H9 (cell line): ENCODE results near the gene ARHGEF7. TPM values are rescaled to one million over a fixed set of nuclear protein-coding genes. Genes with fewer than 3 reads are reported as not detected.

Experiments
- DNase-seq: peaks from one replicate; pipeline ENCODE4 v3.0.0-alpha.2; 2017
- H2AFZ ChIP-seq: one replicate; pipeline ENCODE4 v1.6.1; 2013; ENCODE audit warnings: mild to moderate bottlenecking, low read length, control low read depth, moderate library complexity
- H2AK5ac ChIP-seq: 2 replicates; pipeline ENCODE4 v1.6.1; 2013; ENCODE audit warnings: low read length, control low read depth, mixed read lengths; ENCODE audit not compliant: insufficient read length
- H2BK120ac ChIP-seq: one replicate; pipeline ENCODE4 v1.6.1; 2013; ENCODE audit warnings: low read depth, mild to moderate bottlenecking, low read length, control low read depth, inconsistent platforms; ENCODE audit not compliant: poor library complexity, severe bottlenecking
- H2BK12ac ChIP-seq: 2 replicates; pipeline ENCODE4 v1.6.1; 2013; ENCODE audit warnings: low read length, control low read depth, mixed read lengths, low read depth; ENCODE audit not compliant: insufficient read length
- H2BK15ac ChIP-seq: 2 replicates; pipeline ENCODE4 v1.6.1; 2013; ENCODE audit warnings: low read depth, low read length, control low read depth
- H2BK20ac ChIP-seq: one replicate; pipeline ENCODE4 v1.6.1; 2013; ENCODE audit warnings: low read depth, mild to moderate bottlenecking, low read length, control low read depth, inconsistent platforms; ENCODE audit not compliant: poor library complexity, severe bottlenecking
- H2BK5ac ChIP-seq: 2 replicates; pipeline ENCODE4 v1.6.1; 2013; ENCODE audit warnings: low read length, control low read depth, mixed read lengths; ENCODE audit not compliant: insufficient read length
- H3K14ac ChIP-seq: 2 replicates; pipeline ENCODE4 v1.6.1; 2013; ENCODE audit warnings: low read length, control low read depth; ENCODE audit not compliant: insufficient read depth
- H3K18ac ChIP-seq: 2 replicates; pipeline ENCODE4 v1.6.1; 2013; ENCODE audit warnings: low read depth, mild to moderate bottlenecking, mixed read lengths, low read length, control low read depth; ENCODE audit not compliant: insufficient read length
- H3K23ac ChIP-seq: 2 replicates; pipeline ENCODE4 v1.6.1; 2013; ENCODE audit warnings: low read length, control low read depth, mixed read lengths, low read depth; ENCODE audit not compliant: insufficient read length
- H3K23me2 ChIP-seq: 2 replicates; pipeline ENCODE4 v1.6.1; 2013; ENCODE audit warnings: low read depth, mild to moderate bottlenecking, mixed read lengths, low read length, control low read depth; ENCODE audit not compliant: insufficient read length, poor library complexity, severe bottlenecking
- H3K27ac ChIP-seq: 2 replicates; pipeline ENCODE4 v1.5.1; 2013; ENCODE audit warnings: low read length, control low read depth, mixed read lengths, low read depth; ENCODE audit not compliant: insufficient read length
- H3K27me3 ChIP-seq: 2 replicates; pipeline ENCODE4 v1.6.1; 2013; ENCODE audit warnings: low read length, control low read depth, inconsistent platforms; ENCODE audit not compliant: insufficient read depth
- H3K4ac ChIP-seq: 2 replicates; pipeline ENCODE4 v1.6.1; 2013; ENCODE audit warnings: low read depth, mild to moderate bottlenecking, control low read depth, inconsistent platforms, low read length, moderate library complexity
- H3K4me1 ChIP-seq: 2 replicates; pipeline ENCODE4 v1.6.1; 2013; ENCODE audit warnings: low read length, control low read depth, inconsistent platforms; ENCODE audit not compliant: insufficient read depth
- H3K4me2 ChIP-seq: 2 replicates; pipeline ENCODE4 v1.6.1; 2013; ENCODE audit warnings: low read length, control low read depth, mixed read lengths; ENCODE audit not compliant: insufficient read length, insufficient read depth
- H3K56ac ChIP-seq: 2 replicates; pipeline ENCODE4 v1.6.1; 2013; ENCODE audit warnings: low read depth, mild to moderate bottlenecking, mixed read lengths, low read length, control low read depth; ENCODE audit not compliant: insufficient read length
- H3K79me1 ChIP-seq: 2 replicates; pipeline ENCODE4 v1.6.1; 2013; ENCODE audit warnings: low read depth, mild to moderate bottlenecking, moderate library complexity, low read length, control low read depth, inconsistent platforms; ENCODE audit not compliant: insufficient read depth, poor library complexity, severe bottlenecking
- H3K79me2 ChIP-seq: 2 replicates; pipeline ENCODE4 v1.6.1; 2013; ENCODE audit warnings: low read length, control low read depth, inconsistent platforms; ENCODE audit not compliant: insufficient read depth
- H3K9ac ChIP-seq: 2 replicates; pipeline ENCODE4 v1.6.1; 2013; ENCODE audit warnings: low read length, control low read depth, mixed read lengths; ENCODE audit not compliant: insufficient read length; ENCODE audit errors: extremely low read depth
- H3K9me3 ChIP-seq: one replicate; pipeline ENCODE4 v1.6.1; 2013; ENCODE audit warnings: low read depth, low read length, inconsistent platforms; ENCODE audit not compliant: control insufficient read depth
- H3T11ph ChIP-seq: one replicate; pipeline ENCODE4 v1.6.1; 2013; ENCODE audit warnings: mild to moderate bottlenecking, low read length, control low read depth, inconsistent platforms
- H4K20me1 ChIP-seq: one replicate; pipeline ENCODE4 v1.6.1; 2013; ENCODE audit not compliant: control insufficient read depth, insufficient read length, insufficient read depth
- H4K5ac ChIP-seq: 2 replicates; pipeline ENCODE4 v1.6.1; 2013; ENCODE audit warnings: low read depth, mild to moderate bottlenecking, mixed read lengths, low read length, control low read depth; ENCODE audit not compliant: insufficient read length
- H4K8ac ChIP-seq: replicated peaks from 2 replicates; pipeline ENCODE4 v1.6.1; 2013; ENCODE audit warnings: low read length, control low read depth, mixed read lengths, low read depth; ENCODE audit not compliant: insufficient read length
- H4K91ac ChIP-seq: 2 replicates; pipeline ENCODE4 v1.6.1; 2013; ENCODE audit warnings: low read depth, mild to moderate bottlenecking, moderate library complexity, mixed read lengths, low read length, control low read depth; ENCODE audit not compliant: insufficient read length
- H3K27ac Mint-ChIP-seq, 3 experiments: 2 replicates in 2 of 3; 3 replicates in 1 of 3; pipeline ENCODE4 v1.8.0; 2020 to 2021; ENCODE audit warnings: mixed read lengths in 3 of 3, mild to moderate bottlenecking in 1 of 3, moderate library complexity in 1 of 3
- H3K27me3 Mint-ChIP-seq: 2 replicates; pipeline ENCODE4 v1.8.0; 2021; ENCODE audit warnings: low read depth, mild to moderate bottlenecking, moderate library complexity, mixed read lengths
- H3K36me3 Mint-ChIP-seq, 3 experiments: 2 replicates in 2 of 3; 3 replicates in 1 of 3; pipeline ENCODE4 v1.8.0; 2020 to 2021; ENCODE audit warnings: low read depth in 3 of 3, mixed read lengths in 3 of 3; ENCODE audit not compliant: insufficient read depth in 1 of 3
- H3K4me1 Mint-ChIP-seq, 2 experiments: 2 replicates each; pipeline ENCODE4 v1.8.0; 2020; ENCODE audit warnings: mixed read lengths in 2 of 2
- H3K4me3 Mint-ChIP-seq, 2 experiments: 2 replicates in 1 of 2; 3 replicates in 1 of 2; pipeline ENCODE4 v1.8.0; 2020 to 2021; ENCODE audit warnings: mild to moderate bottlenecking in 2 of 2, mixed read lengths in 2 of 2, moderate library complexity in 1 of 2
- H3K9me3 Mint-ChIP-seq, 2 experiments: 2 replicates in 1 of 2; 3 replicates in 1 of 2; pipeline ENCODE4 v1.8.0; 2020; ENCODE audit warnings: mild to moderate bottlenecking in 2 of 2, mixed read lengths in 2 of 2, moderate library complexity in 1 of 2
- CTCF ChIP-seq: fragments of 200-600 bp; sonication (generic); conservative IDR thresholded peaks from 3 replicates; pipeline ENCODE4 v1.8.0; 2021; ENCODE audit warnings: antibody characterized with exemption, mild to moderate bottlenecking
- total RNA-seq: library from RNA; stranded (reverse); gene quantifications from 2 replicates; pipeline ENCODE4 v1.2.1, GENCODE V29; 2021

Gene ARHGEF7
- total RNA-seq, 1 experiment from 2014 or later, result 51.9 TPM

- no peak overlapping the region for H4K5ac ChIP-seq
- no peak overlapping the region for H2BK20ac ChIP-seq
- H3K79me1 ChIP-seq, result no peaks in the 10 kb centered on the region
- TF ChIP-seq CTCF, result no peak
- no peak overlapping the region for H3K4me3 Mint-ChIP-seq
- H3K27ac ChIP-seq, result no peak overlapping the region
- peaks cover 20 to 21% of the 10 kb centered on the region in 2 experiments for H3K4me1 Mint-ChIP-seq
- H3T11ph ChIP-seq, result no peak overlapping the region
- no peaks in the 10 kb centered on the region for H3K23me2 ChIP-seq
- H3K14ac ChIP-seq, result no peak overlapping the region
- H3K79me2 ChIP-seq, result no peaks in the 10 kb centered on the region
- no peak for DNase-seq
- H2BK5ac ChIP-seq, result no peak overlapping the region
- no peak overlapping the region for H3K18ac ChIP-seq
- no peaks in the 10 kb centered on the region for H3K4me1 ChIP-seq
- no peaks in the 10 kb centered on the region for H3K9me3 Mint-ChIP-seq
- H3K4me2 ChIP-seq, result no peak overlapping the region
- H3K27me3 Mint-ChIP-seq, result no peaks in the 10 kb centered on the region
- no peak overlapping the region for H3K27ac Mint-ChIP-seq
- no peak overlapping the region for H2BK120ac ChIP-seq
- no peak overlapping the region for H4K91ac ChIP-seq
- H3K23ac ChIP-seq, result no peak overlapping the region
- H2AK5ac ChIP-seq, result no peak overlapping the region
- H3K4ac ChIP-seq, result no peak overlapping the region
- no peaks in the 10 kb centered on the region for H4K20me1 ChIP-seq
- H3K9me3 ChIP-seq, result no peaks in the 10 kb centered on the region
- no peak overlapping the region for H4K8ac ChIP-seq
- H2BK15ac ChIP-seq, result no peak overlapping the region
- H3K9ac ChIP-seq, result no peak overlapping the region
- no peak overlapping the region for H3K56ac ChIP-seq
- H2AFZ ChIP-seq, result no peak overlapping the region
- H3K27me3 ChIP-seq, result no peaks in the 10 kb centered on the region
- H3K36me3 Mint-ChIP-seq, result peaks cover 11 to 22% (median 17%) of the 10 kb centered on the region in 3 experiments; a peak in 6 of 7 replicates
- no peak overlapping the region for H2BK12ac ChIP-seq
Observed at GRCh38 chr13:111261326-111261725, 146.2 kb downstream of the ARHGEF7 start.
